Ramos (cell line): ENCODE results near the gene TNNI2.
"Not testable (repeated sequence)": the region's sequence is repeated elsewhere in the genome, so short reads cannot be mapped to it uniquely, and the experiment has no call there.

Experiments
- in situ Hi-C: fragments of 300-500 bp; cut with MboI; formaldehyde crosslinking; loops from one replicate; pipeline ENCODE4 v1.14.3; 2022; ENCODE audit warnings: low sequenced_read_pairs; ENCODE audit not compliant: unreplicated experiment

Gene TNNI2

GRCh38 chr11:1881442-1882264 lies 42.9 kb downstream of the TNNI2 start:
- in situ Hi-C loops = loop anchor here (5.0 kb wide), 1 partner anchor 36 kb away; the partner anchor contains the start of gene TNNT3

GRCh38 chr11:1882265-1883238 lies 43.8 kb downstream of the TNNI2 start:
- in situ Hi-C loops = loop anchor here (5.0 kb wide), 1 partner anchor 35 kb away; the partner anchor contains the start of gene TNNT3

GRCh38 chr11:1883346-1884302 lies 44.8 kb downstream of the TNNI2 start:
- in situ Hi-C loops = loop anchor here (5.0 kb wide), 1 partner anchor 34 kb away; the partner anchor contains the start of gene TNNT3

- in situ Hi-C loops = loop anchor here (5.0 kb wide), 1 partner anchor 33 kb away; the partner anchor contains the start of gene TNNT3
These were observed 45.5 kb downstream of the TNNI2 start for GRCh38 chr11:1884303-1884700.

- in situ Hi-C loops = not testable (repeated sequence)
These were observed 47.8 kb downstream of the TNNI2 start for GRCh38 chr11:1886551-1886950.

- in situ Hi-C loops = no loop called here
These were observed 48.9 kb downstream of the TNNI2 start for GRCh38 chr11:1887451-1888346.

GRCh38 chr11:1888347-1888753 lies 49.6 kb downstream of the TNNI2 start:
- in situ Hi-C loops = no loop called here

GRCh38 chr11:1888811-1889210 lies 50.0 kb downstream of the TNNI2 start:
- in situ Hi-C loops = no loop called here

GRCh38 chr11:1889224-1889930 lies 50.6 kb downstream of the TNNI2 start:
- in situ Hi-C loops = no loop called here

GRCh38 chr11:1889941-1890855 lies 51.4 kb downstream of the TNNI2 start:
- in situ Hi-C loops = no loop called here
